B cell (primary cell): ENCODE results near the gene NACC1. TPM values are rescaled to one million over a fixed set of nuclear protein-coding genes. Genes with fewer than 3 reads are reported as not detected.

ENCODE experiments used
- ATAC-seq: fragments of 200-7000 bp; cut with Tn5 transposase; one replicate; pipeline ENCODE4 v1.10.0; 2021; ENCODE audit warnings: low read depth, mild to moderate bottlenecking, moderate number of reproducible peaks, moderate library complexity
- CTCF ChIA-PET: fragments of 350-600 bp; sonication (Branson Sonifier 250); formaldehyde crosslinking; loops from one replicate; lab custom pipeline; 2021; ENCODE audit warnings: antibody characterized with exemption, inconsistent platforms; lab: Charles Lee
- POLR2A ChIA-PET: fragments of 350-600 bp; sonication (Branson Sonifier 250); formaldehyde crosslinking; loops from one replicate; lab custom pipeline; 2021; ENCODE audit warnings: antibody characterized with exemption; lab: Charles Lee
- DNase-seq: peaks from one replicate; pipeline ENCODE4 v3.0.0; 2013
- H2AFZ ChIP-seq: 2 replicates; pipeline ENCODE4 v1.6.1; 2012; ENCODE audit warnings: mild to moderate bottlenecking, low read depth, low read length; ENCODE audit not compliant: insufficient read depth, poor library complexity, severe bottlenecking
- H3K27ac ChIP-seq, 2 donors: 1 replicate in 1 of 2; 2 replicates in 1 of 2; pipeline ENCODE4 v1.5.1; 2012 to 2013; ENCODE audit warnings: low read length in 2 of 2, mild to moderate bottlenecking in 2 of 2, moderate library complexity in 1 of 2
- H3K27me3 ChIP-seq, 4 experiments: fragments of 200-600 bp in 1 of 4; sonication (generic) in 1 of 4; replicated peaks in 1 of 4; 1 replicate in 2 of 4; 2 replicates in 2 of 4; pipeline versions ENCODE4 v1.6.1 to v1.7.0; 2013 to 2016; ENCODE audit warnings: low read length in 3 of 4, mild to moderate bottlenecking in 2 of 4, mixed read lengths in 1 of 4, moderate library complexity in 1 of 4; ENCODE audit not compliant: insufficient read depth in 4 of 4, control insufficient read depth in 3 of 4; ENCODE audit errors: control extremely low read depth in 1 of 4
- H3K36me3 ChIP-seq, 2 experiments: replicated peaks in 1 of 2; 1 replicate in 1 of 2; 2 replicates in 1 of 2; pipeline versions ENCODE4 v1.6.1 to v1.7.1; 2013; ENCODE audit warnings: low read length in 1 of 2; ENCODE audit not compliant: insufficient read depth in 2 of 2, control insufficient read depth in 1 of 2; ENCODE audit errors: control extremely low read depth in 1 of 2, extremely low read depth in 1 of 2
- H3K4me1 ChIP-seq, 2 donors: fragments of 200-600 bp in 1 of 2; sonication (generic) in 1 of 2; 1 replicate in 1 of 2; 2 replicates in 1 of 2; pipeline versions ENCODE4 v1.5.1 to v1.6.1; 2013 to 2017; ENCODE audit warnings: low read length in 2 of 2; ENCODE audit not compliant: control insufficient read depth in 2 of 2, insufficient read depth in 2 of 2
- H3K4me2 ChIP-seq: replicated peaks from 2 replicates; pipeline ENCODE3; 2012; ENCODE audit warnings: mild to moderate bottlenecking, low read depth, low read length; ENCODE audit not compliant: poor library complexity, severe bottlenecking
- H3K4me3 ChIP-seq, 5 experiments: fragments of 200-600 bp in 1 of 5; sonication (generic) in 1 of 5; 1 replicate in 3 of 5; 2 replicates in 2 of 5; pipeline versions ENCODE4 v1.5.1 to v1.7.0; 2011 to 2016; ENCODE audit warnings: low read length in 4 of 5, mild to moderate bottlenecking in 4 of 5, low read depth in 2 of 5, control low read depth in 1 of 5, moderate library complexity in 1 of 5; ENCODE audit not compliant: insufficient read depth in 1 of 5; ENCODE audit errors: control extremely low read depth in 1 of 5, extremely low read depth in 1 of 5
- H3K79me2 ChIP-seq: fragments of 200-600 bp; sonication (generic); one replicate; pipeline ENCODE4 v1.6.0; 2016; ENCODE audit warnings: low read length; ENCODE audit not compliant: control insufficient read depth, insufficient read depth
- H3K9ac ChIP-seq: fragments of 200-600 bp; sonication (generic); 2 replicates; pipeline ENCODE4 v1.6.1; 2017; ENCODE audit warnings: mild to moderate bottlenecking, low read length, moderate library complexity
- H3K9me3 ChIP-seq, 3 donors: one replicate each; pipeline versions ENCODE4 v1.6.1 to v1.7.1; 2013; ENCODE audit warnings: low read length in 2 of 3; ENCODE audit not compliant: control insufficient read depth in 2 of 3, insufficient read depth in 1 of 3; ENCODE audit errors: control extremely low read depth in 1 of 3
- H4K20me1 ChIP-seq: 2 replicates; pipeline ENCODE4 v1.6.0; 2012; ENCODE audit warnings: mild to moderate bottlenecking, low read length; ENCODE audit not compliant: insufficient read depth, control insufficient read depth, poor library complexity, severe bottlenecking
- H3K27ac Mint-ChIP-seq: one replicate; pipeline ENCODE4 v1.8.0; 2021; ENCODE audit warnings: mixed read lengths
- H3K27me3 Mint-ChIP-seq: one replicate; pipeline ENCODE4 v1.8.0; 2021; ENCODE audit warnings: mixed read lengths
- H3K4me1 Mint-ChIP-seq: one replicate; pipeline ENCODE4 v1.8.0; 2021; ENCODE audit warnings: mixed read lengths
- H3K4me3 Mint-ChIP-seq: one replicate; pipeline ENCODE4 v1.8.0; 2021; ENCODE audit warnings: mixed read lengths
- H3K9me3 Mint-ChIP-seq: one replicate; pipeline ENCODE4 v1.8.0; 2022; ENCODE audit warnings: mixed read lengths; ENCODE audit not compliant: insufficient read depth
- CTCF ChIP-seq: fragments of 200-600 bp; IDR thresholded peaks from one replicate; pipeline ENCODE4 v1.8.0; 2022; ENCODE audit warnings: antibody characterized with exemption, mild to moderate bottlenecking
- EZH2 ChIP-seq: IDR thresholded peaks from 2 replicates; pipeline ENCODE4 v1.6.1; 2012; ENCODE audit warnings: borderline replicate concordance, low read depth, mild to moderate bottlenecking, moderate library complexity, low read length; ENCODE audit not compliant: insufficient read depth, poor library complexity, severe bottlenecking
- WGBS: methylation state at CpG from one replicate; pipeline ENCODE4 v1.1.5; 2013; ENCODE audit warnings: missing lambda C conversion rate; ENCODE audit not compliant: insufficient coverage; 5-methylcytosine and 5-hydroxymethylcytosine counted together
- intact Hi-C: fragments of 100-400 bp; cut with micrococcal nuclease; formaldehyde crosslinking; loops from one replicate; pipeline ENCODE4 v1.10.0; 2022
- polyA plus RNA-seq: library from polyadenylated mRNA; depleted of rRNA; stranded (reverse); fragments of >200 nt; gene quantifications from 2 replicates; pipeline ENCODE4 v1.2.3, GENCODE V29; 2012
- total RNA-seq, 2 donors: library from RNA; stranded (reverse); fragments of 120-200 nt in 1 of 2; gene quantifications; 1 replicate in 1 of 2; 2 replicates in 1 of 2; pipeline versions ENCODE4 v1.2.3 to v1.2.4, GENCODE V29; 2013 to 2022

Gene NACC1
- total and polyA plus RNA-seq, 2 donors (not counting 1 experiment from before 2014, with no cell fraction given), result 25.9 to 27.5 TPM

DNA sequence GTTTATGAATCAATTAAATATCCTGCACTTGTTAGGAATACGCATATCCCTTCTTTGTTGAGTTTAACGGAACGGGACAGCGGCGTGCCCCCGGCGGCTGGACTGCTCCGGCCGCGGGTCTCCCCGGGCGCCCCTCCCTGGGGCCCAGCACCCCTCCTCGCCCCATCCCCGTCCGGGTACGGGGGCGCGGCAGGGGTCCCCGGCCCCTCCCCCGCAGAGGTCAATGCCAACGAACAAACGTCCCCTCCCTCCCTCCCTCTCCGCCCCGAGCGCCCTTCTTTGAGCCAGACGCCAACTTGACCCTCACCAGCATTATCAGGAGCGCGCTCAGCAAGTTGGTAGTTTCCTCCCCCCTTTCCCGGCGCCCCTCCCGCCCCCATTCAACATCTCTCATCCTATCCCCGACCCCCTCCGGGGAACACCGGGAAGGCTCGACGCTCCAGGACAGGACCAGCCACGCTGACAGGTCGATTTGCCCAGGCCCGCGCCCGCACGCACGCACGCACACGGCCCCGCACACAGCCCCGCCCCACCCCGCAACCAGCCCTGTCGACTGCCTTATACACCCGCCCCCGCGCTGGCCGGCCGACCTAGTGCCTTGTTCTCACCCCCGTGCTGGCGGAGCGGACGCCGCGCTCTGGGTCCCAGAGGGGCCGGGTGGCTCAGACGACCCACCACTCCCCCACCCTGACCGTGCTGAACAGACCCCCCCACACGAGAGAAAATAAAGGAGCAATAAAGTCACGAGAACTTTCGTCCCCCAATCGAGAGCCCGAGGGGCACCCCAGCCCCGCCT lies 20.4 kb upstream of the NACC1 start:
- intact Hi-C loops, result no loop called here
- Histone ChIP-seq H3K79me2 (peaks cover 50% of the 10 kb centered on the region), H3K4me3 (peak overlapping the region; percentile 59 to 96 (median 92)), H3K9ac (peak overlapping the region; percentile 78), H3K36me3 (peaks cover 3 to 29% of the 10 kb centered on the region in 2 experiments), H3K27ac (peak overlapping the region; percentile 73 to 87), H3K4me2 (peak overlapping the region; percentile 99), H3K27me3 (no peaks in the 10 kb centered on the region), H3K4me1 (peaks cover 30 to 65% of the 10 kb centered on the region in 2 donors), H2AFZ (peak overlapping the region; percentile 20), H4K20me1 (peaks cover 39% of the 10 kb centered on the region), H3K9me3 (peaks cover 0 to 4% (median 0%) of the 10 kb centered on the region in 3 donors)
- peak overlapping the region; percentile 93 for H3K4me3 Mint-ChIP-seq
- POLR2A ChIA-PET, result interaction anchor here (1.7 to 4.2 kb wide), 3 partner anchors 7 to 132 kb away, joined by 10 to 107 read pairs (median 41); partner anchors contain the start of gene LYL1
- CTCF ChIA-PET, result interaction anchor here (0.7 to 8.2 kb wide), 4 partner anchors 8 to 117 kb away, joined by 3 to 285 read pairs (median 90); no protein-coding TSS in a partner anchor
- no peaks in the 10 kb centered on the region for H3K27me3 Mint-ChIP-seq
- TF ChIP-seq EZH2 (no peak), CTCF (no peak)
- 0% methylated on average over 57 of the region's 69 CpGs for WGBS
- H3K27ac Mint-ChIP-seq, result peak overlapping the region; percentile 98
- H3K4me1 Mint-ChIP-seq, result peaks cover 58% of the 10 kb centered on the region
- peak; percentile 4 for ATAC-seq
- H3K9me3 Mint-ChIP-seq, result no peaks in the 10 kb centered on the region
- DNase-seq, result peak; percentile 73
